Measurements from ENCODE around the gene RTCA.
"Not testable (repeated sequence)": the region's sequence is repeated elsewhere in the genome, so short reads cannot be mapped to it uniquely, and the experiment has no call there.

RTCA gene

GRCh38 chr1:100309863-100310262, 43.8 kb downstream of the RTCA start:
- no peak for DNase-seq

DNA sequence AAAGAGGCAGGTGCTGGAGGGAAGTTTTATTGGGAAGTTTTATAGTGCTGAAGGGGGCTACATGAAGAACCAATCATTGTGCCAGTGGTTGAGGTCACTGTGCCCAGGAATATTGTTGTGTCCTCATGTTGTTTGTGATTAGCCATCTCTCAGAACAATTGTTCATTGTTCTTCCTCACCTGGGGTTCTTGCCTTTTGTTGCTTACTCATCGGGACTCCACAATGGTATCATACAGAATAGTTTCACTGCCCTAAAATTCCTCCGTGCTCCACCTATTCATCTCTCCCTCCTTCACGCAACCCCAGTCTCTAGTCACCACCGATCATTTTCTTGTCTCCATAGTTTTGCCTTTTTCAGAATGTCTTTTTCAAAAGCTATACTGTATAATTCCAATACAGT, 47.4 kb downstream of the RTCA start:
- no peak for DNase-seq

DNA sequence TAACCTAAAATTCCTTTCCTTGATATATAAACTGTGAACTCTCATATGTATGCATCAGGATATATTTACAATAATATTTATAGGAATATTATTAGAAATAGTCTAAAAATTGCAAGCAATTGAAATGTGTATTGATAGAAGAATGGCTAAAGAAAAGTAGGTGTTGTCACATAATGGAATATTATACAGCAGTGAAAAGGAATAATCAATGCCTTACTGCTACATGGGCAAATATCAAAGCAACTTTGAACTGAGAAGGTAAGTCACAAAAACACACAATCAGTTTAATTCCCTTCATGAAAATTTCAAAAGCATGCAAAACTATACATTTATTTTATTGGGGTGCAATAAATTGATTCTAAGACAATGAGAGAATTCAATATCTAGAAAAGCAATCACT, 50.6 kb downstream of the RTCA start:
- DNase-seq = no peak

DNA sequence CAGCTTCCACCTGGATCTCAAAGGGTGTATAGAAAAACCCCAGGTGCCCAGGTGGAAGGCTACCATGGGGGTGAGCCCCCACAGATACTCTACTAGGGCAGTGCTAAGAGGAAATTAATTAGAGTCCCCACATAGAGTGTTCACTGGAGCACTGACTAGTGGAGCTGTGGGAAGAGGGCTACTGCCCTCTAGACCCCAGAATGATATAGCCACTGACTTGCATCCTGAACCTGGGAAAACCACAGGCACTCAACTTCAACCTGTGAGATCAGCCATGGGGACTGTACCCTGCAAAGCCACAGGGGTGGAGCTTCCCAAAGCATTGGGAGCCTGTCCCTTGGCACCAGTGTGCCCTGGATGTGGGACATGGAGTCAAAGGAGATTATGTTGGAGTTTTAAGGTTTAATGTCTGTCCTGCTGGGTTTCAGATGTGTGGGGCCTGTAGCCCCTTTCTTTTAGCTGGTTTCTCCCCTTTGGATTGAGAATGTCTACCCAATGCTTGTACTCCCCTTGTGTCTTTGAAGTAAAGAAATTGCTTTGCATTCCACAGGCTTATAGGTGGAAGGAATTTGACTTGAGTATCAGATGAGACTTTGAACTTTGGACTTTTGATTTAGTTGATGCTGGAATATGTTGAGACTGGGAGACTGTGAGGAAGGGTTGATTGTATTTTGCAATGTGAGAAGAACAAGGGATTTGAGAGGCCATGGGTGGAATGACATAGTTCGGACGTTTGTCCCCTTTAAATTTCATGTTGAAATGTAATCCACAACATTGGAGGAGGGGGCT, 54.5 kb downstream of the RTCA start:
- DNase-seq = no peak

- no peak for DNase-seq
These were observed 55.1 kb downstream of the RTCA start for GRCh38 chr1:100321100-100321493.

DNA sequence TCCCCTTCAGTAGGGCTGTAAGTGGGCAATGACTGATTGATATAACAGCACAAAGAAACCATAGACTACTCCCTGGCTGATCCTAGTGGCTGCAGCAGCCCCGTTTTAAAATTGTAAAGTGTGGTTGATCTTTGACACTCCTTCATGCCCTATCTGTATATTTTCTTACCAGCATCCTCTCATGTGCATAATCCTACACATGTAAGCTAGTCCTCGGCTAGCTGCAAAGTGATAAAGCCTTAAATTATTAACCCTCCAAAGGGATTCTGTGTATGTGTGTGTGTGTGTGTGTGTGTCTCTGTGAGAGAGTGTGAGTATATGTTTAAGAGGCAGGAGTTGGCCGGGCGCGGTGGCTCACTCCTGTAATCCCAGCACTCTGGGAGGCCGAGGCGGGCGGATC, 55.5 kb downstream of the RTCA start:
- no peak for DNase-seq

DNA sequence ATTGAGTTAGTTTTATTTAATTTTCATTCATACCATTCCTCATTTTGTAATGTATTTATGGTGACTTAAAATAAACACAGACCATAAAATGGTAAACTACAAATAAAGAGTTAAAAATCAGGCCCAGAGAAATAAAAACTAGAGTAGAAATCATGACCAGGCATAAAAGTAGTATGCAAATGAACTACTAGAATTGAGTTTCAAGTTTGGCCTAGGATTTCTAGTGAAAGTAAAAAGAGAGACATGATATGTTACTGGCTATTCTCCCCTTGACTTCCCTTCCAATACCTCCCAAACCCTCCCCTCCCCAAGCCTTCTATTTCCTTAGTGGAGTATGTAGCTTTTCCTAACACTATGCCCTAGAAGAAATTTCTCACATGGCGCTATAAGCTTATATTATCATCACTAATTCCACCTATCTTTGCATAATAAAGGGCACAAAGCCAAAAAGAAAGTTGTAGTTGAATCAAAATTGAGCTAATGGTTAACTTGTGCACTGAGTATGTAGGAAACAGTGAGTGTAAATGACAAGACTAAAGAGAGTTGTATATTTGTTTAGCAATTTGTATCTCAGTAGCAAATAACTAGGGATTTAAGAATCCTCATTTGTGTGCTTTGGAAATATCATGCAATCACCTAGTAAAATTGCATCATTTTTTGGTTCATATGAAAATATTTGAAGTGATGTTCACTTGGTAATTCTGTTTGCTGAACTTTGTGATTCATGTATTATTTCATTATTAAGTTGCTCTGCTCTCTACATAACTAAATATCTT, 56.6 kb downstream of the RTCA start:
- DNase-seq = peak in 1 of 2 experiments; percentile 26

- DNase-seq = no peak
These were observed 57.5 kb downstream of the RTCA start for GRCh38 chr1:100323419-100324106.

- DNase-seq = no peak
These were observed 59.7 kb downstream of the RTCA start for GRCh38 chr1:100325415-100326324.

GRCh38 chr1:100326325-100326670, 60.3 kb downstream of the RTCA start:
- not testable (repeated sequence) for DNase-seq

DNA sequence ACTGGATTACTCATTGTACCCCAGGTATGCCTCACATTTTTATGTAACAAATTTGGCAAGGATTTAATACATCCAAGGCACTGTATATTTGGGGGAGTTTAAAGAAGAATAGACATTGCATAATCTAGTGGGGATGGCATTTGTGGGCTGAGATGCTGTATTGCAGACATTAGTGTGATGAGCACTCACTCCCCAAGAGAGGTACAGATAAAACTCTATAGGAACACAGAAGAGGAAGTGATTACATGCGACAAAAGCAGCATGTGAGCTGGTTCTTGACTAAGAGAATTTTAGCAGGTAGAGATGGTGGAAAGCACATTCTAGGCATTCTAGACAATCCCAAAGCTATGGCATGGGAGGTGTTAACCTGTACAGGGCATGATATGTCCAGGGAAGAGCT, 62.1 kb downstream of the RTCA start:
- no peak for DNase-seq

DNA sequence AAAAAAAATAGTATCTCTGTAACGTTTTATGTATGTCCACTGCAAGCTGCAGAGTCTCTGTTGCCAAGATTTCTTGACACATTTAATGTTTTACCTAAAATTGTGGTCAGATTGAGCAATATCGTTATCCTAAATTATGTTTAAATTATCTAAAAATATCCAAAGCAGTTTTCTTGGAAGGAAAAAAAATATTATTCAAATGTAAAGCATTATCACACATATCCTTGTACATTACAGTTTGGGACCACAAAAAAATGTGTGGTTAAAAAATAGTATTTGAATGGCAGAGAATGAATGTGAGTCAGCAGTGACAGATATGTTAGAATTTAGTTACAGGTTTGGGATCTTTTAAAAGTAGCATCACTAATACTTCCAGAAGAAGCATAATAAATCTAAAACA, 65.1 kb downstream of the RTCA start:
- not testable (repeated sequence) for DNase-seq

- DNase-seq = no peak
These were observed 66.3 kb downstream of the RTCA start for GRCh38 chr1:100332331-100332730.

DNA sequence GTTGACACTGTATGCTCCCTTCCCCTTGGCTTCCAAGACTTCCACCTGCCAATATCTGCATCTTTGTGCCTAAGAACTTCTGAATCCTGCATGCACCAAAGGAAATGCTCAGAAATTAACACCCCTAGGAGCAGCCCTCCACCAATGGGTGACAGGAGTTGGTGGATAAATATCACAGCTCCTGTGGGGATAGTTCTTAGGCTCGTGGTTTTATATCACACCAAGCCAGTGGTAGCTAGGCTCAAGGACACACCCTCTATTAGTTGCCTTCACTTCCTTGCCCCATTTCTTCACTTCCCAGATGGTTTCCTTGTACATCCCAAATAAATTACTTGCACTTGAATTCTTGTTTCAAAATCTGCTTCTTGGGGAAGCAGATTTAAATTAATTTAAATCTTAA, 69.4 kb downstream of the RTCA start:
- DNase-seq = no peak

- not testable (repeated sequence) for DNase-seq
These were observed 71.9 kb downstream of the RTCA start for GRCh38 chr1:100337878-100338277.

GRCh38 chr1:100339735-100340134, 73.7 kb downstream of the RTCA start:
- not testable (repeated sequence) for DNase-seq

DNA sequence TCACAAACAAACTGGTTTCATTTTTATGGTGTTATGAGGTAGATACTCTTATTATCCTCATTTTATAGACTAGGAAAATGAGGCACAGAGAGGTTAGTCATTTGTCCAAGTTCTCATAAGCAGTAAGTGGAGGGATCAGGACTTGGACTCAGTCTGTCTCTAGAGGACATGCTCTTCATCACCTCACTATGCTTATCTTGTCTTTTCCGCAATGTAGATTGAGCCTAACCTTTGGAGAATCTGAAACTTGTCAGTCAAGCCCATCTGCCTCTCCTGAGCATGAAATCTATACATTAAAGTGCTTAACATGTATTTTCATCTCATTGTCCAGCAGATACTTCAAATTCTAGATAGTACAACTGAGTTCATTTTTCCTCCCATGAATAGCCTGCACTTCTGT, 74.5 kb downstream of the RTCA start:
- no peak for DNase-seq

GRCh38 chr1:100342348-100342747, 76.3 kb downstream of the RTCA start:
- no peak for DNase-seq

All from NCI-H1930 (cell line).